ENCODE results near the gene GFER.

GFER gene

DNA sequence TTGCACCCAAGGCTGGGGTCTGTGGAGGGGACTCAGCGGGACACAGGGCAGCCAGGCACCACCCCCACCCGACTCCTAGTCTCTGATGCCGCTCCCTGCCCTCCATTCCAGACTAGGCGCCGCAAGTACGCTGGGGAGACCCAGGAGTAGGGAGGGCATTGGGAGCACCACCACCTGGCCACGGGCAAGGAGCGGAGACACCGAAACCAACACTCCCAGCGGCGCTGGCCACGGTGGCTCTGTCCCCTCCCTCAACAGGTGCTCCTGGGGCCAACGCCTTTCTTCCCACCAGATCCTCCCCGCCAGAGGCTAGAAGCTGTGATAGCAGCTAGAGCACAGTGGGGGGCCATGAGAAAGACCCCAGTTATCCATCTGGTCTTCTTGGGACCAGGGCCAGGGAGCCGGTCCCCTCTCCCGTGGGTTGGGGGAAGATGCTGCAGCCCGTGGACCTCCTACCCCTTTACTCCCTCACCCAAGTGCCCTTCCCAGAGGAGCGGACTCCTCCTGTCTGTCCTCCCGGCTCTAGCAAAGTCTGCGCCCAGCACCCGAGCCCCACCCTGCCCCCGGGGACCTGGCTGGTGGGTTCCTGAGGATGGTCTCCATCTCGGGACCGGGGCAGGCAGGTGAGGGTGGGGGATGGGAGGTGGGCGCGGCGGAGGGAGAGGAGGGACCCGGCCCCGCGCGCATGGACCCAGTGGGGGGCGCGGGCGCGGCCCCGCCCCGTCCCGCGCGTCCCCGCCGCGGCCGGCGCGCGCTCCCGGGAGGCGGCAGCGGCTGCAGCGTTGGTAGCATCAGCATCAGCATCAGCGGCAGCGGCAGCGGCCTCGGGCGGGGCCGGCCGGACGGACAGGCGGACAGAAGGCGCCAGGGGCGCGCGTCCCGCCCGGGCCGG is 5.5 kb downstream of the GFER start, which contains the start of gene SYNGR3:
Gene SYNGR3, plus strand, starts transcription at position 762 of the 892 bp plus-strand sequence. CDS start 133 bp downstream, outside the sequence.
- H3K27ac ChIP-seq = peak within 1 kb of the TSS; percentile 11; the same call in 1 of the 2 replicates
- TF ChIP-seq, protein P1, sequence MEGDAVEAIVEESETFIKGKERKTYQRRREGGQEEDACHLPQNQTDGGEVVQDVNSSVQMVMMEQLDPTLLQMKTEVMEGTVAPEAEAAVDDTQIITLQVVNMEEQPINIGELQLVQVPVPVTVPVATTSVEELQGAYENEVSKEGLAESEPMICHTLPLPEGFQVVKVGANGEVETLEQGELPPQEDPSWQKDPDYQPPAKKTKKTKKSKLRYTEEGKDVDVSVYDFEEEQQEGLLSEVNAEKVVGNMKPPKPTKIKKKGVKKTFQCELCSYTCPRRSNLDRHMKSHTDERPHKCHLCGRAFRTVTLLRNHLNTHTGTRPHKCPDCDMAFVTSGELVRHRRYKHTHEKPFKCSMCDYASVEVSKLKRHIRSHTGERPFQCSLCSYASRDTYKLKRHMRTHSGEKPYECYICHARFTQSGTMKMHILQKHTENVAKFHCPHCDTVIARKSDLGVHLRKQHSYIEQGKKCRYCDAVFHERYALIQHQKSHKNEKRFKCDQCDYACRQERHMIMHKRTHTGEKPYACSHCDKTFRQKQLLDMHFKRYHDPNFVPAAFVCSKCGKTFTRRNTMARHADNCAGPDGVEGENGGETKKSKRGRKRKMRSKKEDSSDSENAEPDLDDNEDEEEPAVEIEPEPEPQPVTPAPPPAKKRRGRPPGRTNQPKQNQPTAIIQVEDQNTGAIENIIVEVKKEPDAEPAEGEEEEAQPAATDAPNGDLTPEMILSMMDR (conservative IDR thresholded peaks at IDR 0.05) = no peak
- no peak for TF ChIP-seq ZFX (IDR thresholded peaks at IDR 0.05)

- H3K27ac ChIP-seq = no peak overlapping the region
Observed at GRCh38 chr16:1990101-1990350, 6.0 kb downstream of the GFER start.

GRCh38 chr16:1990351-1991134 is 6.5 kb downstream of the GFER start:
- H3K27ac ChIP-seq = peak overlapping the region; percentile 11; the same call in 1 of the 2 replicates
- TF ChIP-seq, protein P1 (conservative IDR thresholded peaks at IDR 0.05) = no peak
- no peak for TF ChIP-seq ZFX (IDR thresholded peaks at IDR 0.05)

More at GRCh38 chr16:1990101-1990350, 6.0 kb downstream of the GFER start:
- TF ChIP-seq, protein P1 (conservative IDR thresholded peaks at IDR 0.05) = no peak
- no peak for TF ChIP-seq ZFX (IDR thresholded peaks at IDR 0.05)

- no peak for TF ChIP-seq ZFX (IDR thresholded peaks at IDR 0.05)
- TF ChIP-seq, protein P1 (conservative IDR thresholded peaks at IDR 0.05) = no peak
- no peak overlapping the region for H3K27ac ChIP-seq
Observed at GRCh38 chr16:1991135-1991551, 7.2 kb downstream of the GFER start.

DNA sequence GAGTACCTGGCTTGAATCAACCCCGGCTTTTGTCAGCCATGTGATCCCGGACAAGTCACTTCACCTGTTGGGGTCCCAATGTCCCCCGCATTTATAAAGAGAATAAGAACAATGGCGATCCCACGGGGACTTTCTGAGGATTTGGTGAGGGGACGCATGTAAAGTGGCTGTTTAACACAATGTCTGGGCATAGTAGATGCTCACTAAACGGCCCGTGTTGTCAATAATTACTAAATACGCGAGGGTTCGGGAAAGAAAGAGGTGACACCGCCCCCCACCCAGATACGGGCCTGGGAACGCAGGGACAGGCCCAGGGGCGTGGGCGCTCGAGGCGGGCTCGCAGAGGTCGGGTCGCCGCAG is 7.6 kb downstream of the GFER start:
- TF ChIP-seq, protein P1 (conservative IDR thresholded peaks at IDR 0.05) = no peak
- no peak for TF ChIP-seq ZFX (IDR thresholded peaks at IDR 0.05)
- H3K27ac ChIP-seq = no peak overlapping the region

- no peak for TF ChIP-seq ZFX (IDR thresholded peaks at IDR 0.05)
- TF ChIP-seq, protein P1 (conservative IDR thresholded peaks at IDR 0.05) = no peak
- peak overlapping the region; percentile 0; the same call in 1 of the 2 replicates for H3K27ac ChIP-seq
Observed at GRCh38 chr16:1991948-1992703, 8.1 kb downstream of the GFER start.

Measured in C4-2B (cell line).